Astrocyte (in vitro differentiated cells and primary cell): ENCODE measurements around the gene SMCO3.

Experiments
- CTCF ChIP-seq: IDR thresholded peaks from 2 replicates; pipeline ENCODE4 v1.5.1; 2011; ENCODE audit warnings: low read depth, mild to moderate bottlenecking, inconsistent platforms, low read length, moderate library complexity; ENCODE audit not compliant: insufficient read depth
- EZH2 ChIP-seq: IDR thresholded peaks from 2 replicates; pipeline ENCODE4 v1.6.1; 2012; ENCODE audit warnings: mild to moderate bottlenecking, low read length, inconsistent platforms; ENCODE audit not compliant: insufficient read depth

GRCh38 chr12:14844401-14844800, 30.4 kb upstream of the SMCO3 start:
- TF ChIP-seq CTCF (no peak), EZH2 (no peak)
